Endothelial cell of umbilical vein (primary cell): ENCODE data around the gene ANGEL1. TPM values are rescaled to one million over a fixed set of nuclear protein-coding genes. Genes with fewer than 3 reads are reported as not detected.

ENCODE experiments used
- BruUV-seq: library from RNA; stranded (reverse); fragments of 400-500 nt; replicated peaks from 2 replicates; lab custom pipeline; 2021; lab: Mats Ljungman, UMichigan
- CTCF ChIA-PET: fragments of 300-600, 350-600 bp; sonication (Branson Sonifier 250); formaldehyde crosslinking; loops from one replicate; lab custom pipeline; 2021; ENCODE audit warnings: antibody characterized with exemption, inconsistent platforms; lab: Charles Lee
- POLR2A ChIA-PET: fragments of 300-600, 350-600 bp; sonication (Branson Sonifier 250); formaldehyde crosslinking; loops from one replicate; lab custom pipeline; 2021; ENCODE audit warnings: antibody characterized with exemption, inconsistent platforms; lab: Charles Lee
- DNase-seq: peaks from one replicate; pipeline ENCODE4 v3.0.0-alpha.2; 2011; ENCODE audit warnings: low read depth, low spot score
- FAIRE-seq: peaks from 2 replicates; lab custom pipeline; 2011; peaks lifted over from hg19 to GRCh38; lab: Jason Lieb, UNC
- H2AFZ ChIP-seq: 2 replicates; pipeline ENCODE4 v1.6.0; 2012; ENCODE audit warnings: low read depth, low read length, control low read depth, inconsistent platforms
- H3K27ac ChIP-seq: 2 replicates; pipeline ENCODE4 v1.5.1; 2011; ENCODE audit warnings: low read depth, mild to moderate bottlenecking, control low read depth, low read length, moderate library complexity; ENCODE audit not compliant: insufficient read depth
- H3K27me3 ChIP-seq, 2 experiments: 2 replicates each; pipeline versions ENCODE4 v1.6.0 to v1.6.1; 2011; ENCODE audit warnings: low read length in 2 of 2, mixed read lengths in 1 of 2; ENCODE audit not compliant: control insufficient read depth in 2 of 2, insufficient read depth in 2 of 2
- H3K36me3 ChIP-seq, 2 experiments: 2 replicates in 1 of 2; 3 replicates in 1 of 2; pipeline ENCODE4 v1.5.1; 2011; ENCODE audit warnings: low read length in 2 of 2, mild to moderate bottlenecking in 1 of 2, moderate library complexity in 1 of 2; ENCODE audit not compliant: control insufficient read depth in 2 of 2, insufficient read depth in 2 of 2; ENCODE audit errors: extremely low read depth in 1 of 2
- H3K4me1 ChIP-seq: 3 replicates; pipeline ENCODE4 v1.5.1; 2011; ENCODE audit warnings: mild to moderate bottlenecking, low read length; ENCODE audit not compliant: control insufficient read depth, insufficient read depth; ENCODE audit errors: extremely low read depth
- H3K4me2 ChIP-seq: 2 replicates; pipeline ENCODE4 v1.6.1; 2011; ENCODE audit warnings: low read length, control low read depth, mixed read lengths; ENCODE audit not compliant: insufficient read depth
- H3K4me3 ChIP-seq, 3 experiments: fragments of 200-600 bp in 1 of 3; sonication (generic), shearing (Covaris generic) in 1 of 3; replicated peaks in 1 of 3; 2 replicates each; pipeline ENCODE4 v1.5.1; 2011 to 2016; ENCODE audit warnings: control low read depth in 3 of 3, low read length in 3 of 3, mild to moderate bottlenecking in 2 of 3, inconsistent platforms in 1 of 3, low read depth in 1 of 3, moderate library complexity in 1 of 3; ENCODE audit not compliant: insufficient read depth in 1 of 3
- H3K79me2 ChIP-seq: 2 replicates; pipeline ENCODE4 v1.6.0; 2012; ENCODE audit warnings: low read length, inconsistent platforms; ENCODE audit not compliant: control insufficient read depth, insufficient read depth
- H3K9ac ChIP-seq: replicated peaks from 2 replicates; pipeline ENCODE3; 2011; ENCODE audit warnings: low read length, control low read depth; ENCODE audit not compliant: insufficient read depth; ENCODE audit errors: extremely low read depth
- H3K9me1 ChIP-seq: replicated peaks from 3 replicates; pipeline ENCODE4 v1.6.0; 2011; ENCODE audit warnings: mild to moderate bottlenecking, low read length; ENCODE audit not compliant: control insufficient read depth, insufficient read depth; ENCODE audit errors: extremely low read depth
- H3K9me3 ChIP-seq: replicated peaks from 2 replicates; pipeline ENCODE4 v1.5.1; 2012; ENCODE audit warnings: low read length, inconsistent platforms; ENCODE audit not compliant: control insufficient read depth, insufficient read depth
- H4K20me1 ChIP-seq: replicated peaks from 2 replicates; pipeline ENCODE3; 2011; ENCODE audit warnings: mild to moderate bottlenecking, low read length; ENCODE audit not compliant: control insufficient read depth, insufficient read depth; ENCODE audit errors: extremely low read depth
- CTCF ChIP-seq, 2 donors: IDR thresholded peaks; 1 replicate in 1 of 2; 2 replicates in 1 of 2; pipeline ENCODE4 v1.5.1; 2011; ENCODE audit warnings: low read length in 2 of 2, mild to moderate bottlenecking in 2 of 2, moderate library complexity in 2 of 2, control low read depth in 1 of 2, inconsistent platforms in 1 of 2, low read depth in 1 of 2; ENCODE audit not compliant: insufficient read depth in 1 of 2; ENCODE audit errors: extremely low read depth in 1 of 2
- EZH2 ChIP-seq: IDR thresholded peaks from 2 replicates; pipeline ENCODE4 v1.6.1; 2012; ENCODE audit warnings: borderline replicate concordance, low read depth, mild to moderate bottlenecking, moderate library complexity, low read length, inconsistent platforms; ENCODE audit not compliant: severe bottlenecking
- FOS ChIP-seq: IDR thresholded peaks from 2 replicates; pipeline ENCODE4 v1.6.1; 2011; ENCODE audit warnings: mild to moderate bottlenecking, low read length, moderate library complexity, borderline replicate concordance; ENCODE audit not compliant: insufficient read depth
- GATA2 ChIP-seq: IDR thresholded peaks from 2 replicates; pipeline ENCODE4 v1.7.0; 2011; ENCODE audit warnings: low read depth, mild to moderate bottlenecking, moderate library complexity, mixed read lengths, low read length; ENCODE audit not compliant: insufficient read length, insufficient read depth
- JUN ChIP-seq: IDR thresholded peaks from 2 replicates; pipeline ENCODE4 v1.6.1; 2011; ENCODE audit warnings: borderline replicate concordance, low read depth; ENCODE audit not compliant: insufficient read length, insufficient read depth
- MAX ChIP-seq: IDR thresholded peaks from 2 replicates; pipeline ENCODE4 v1.6.1; 2011; ENCODE audit not compliant: insufficient read depth, insufficient read length
- MYC ChIP-seq: IDR thresholded peaks from one replicate; pipeline ENCODE4 v1.6.1; 2011; ENCODE audit warnings: mild to moderate bottlenecking, low read depth, low read length
- POLR2A ChIP-seq: IDR thresholded peaks from 2 replicates; pipeline ENCODE4 v1.6.1; 2012; ENCODE audit warnings: low read depth, mild to moderate bottlenecking, control low read depth, low read length
- POLR2AphosphoS5 ChIP-seq: IDR thresholded peaks from 2 replicates; pipeline ENCODE4 v1.6.1; 2012; ENCODE audit warnings: low read depth, mild to moderate bottlenecking, control low read depth, low read length, moderate library complexity; ENCODE audit not compliant: insufficient read depth
- dilution Hi-C: fragments of 300-500 bp; cut with MboI; formaldehyde crosslinking; loops from one replicate; pipeline ENCODE4 v1.15.0; 2019; ENCODE audit warnings: low sequenced_read_pairs; ENCODE audit not compliant: extremely low pct_ligation_motif_present
- intact Hi-C: fragments of 100-400 bp; cut with micrococcal nuclease; formaldehyde crosslinking; loops from one replicate; pipeline ENCODE4 v1.10.0; 2022
- polyA plus RNA-seq, 4 experiments: library from polyadenylated mRNA; depleted of rRNA in 3 of 4; stranded (reverse) in 3 of 4; unstranded in 1 of 4; fragments of >200 nt; gene quantifications; 2 replicates each; pipeline versions ENCODE4 v1.2.1 to v1.2.3, GENCODE V29; 2011 to 2012; ENCODE audit warnings: missing spikeins in 1 of 4
- total RNA-seq: library from RNA; stranded (reverse); gene quantifications from 2 replicates; pipeline ENCODE4 v1.2.3, GENCODE V29; 2021

Gene ANGEL1
- total and polyA plus RNA-seq, 2 donors (not counting 3 experiments of a cell fraction or from before 2014, with no cell fraction given): 14.8 to 22.0 TPM

GRCh38 chr14:76830556-76830955 is 17.9 kb upstream of the ANGEL1 start:
- H3K4me3 ChIP-seq: no peak overlapping the region
- H3K27me3 ChIP-seq: peaks cover 0 to 3% of the 10 kb centered on the region in 2 experiments
- no peak for TF ChIP-seq CTCF (IDR thresholded peaks at IDR 0.05; ENCODE audit: extremely low read depth in 1 of 2, insufficient read depth in 1 of 2, low read depth in 1 of 2, low read length in 2 of 2)
- no peak for TF ChIP-seq FOS
- H3K4me1 ChIP-seq: no peaks in the 10 kb centered on the region
- no peaks in the 10 kb centered on the region for H4K20me1 ChIP-seq
- no peaks in the 10 kb centered on the region for H3K36me3 ChIP-seq
- intact Hi-C loops (no loop called here), dilution Hi-C loops (no loop called here)
- H3K79me2 ChIP-seq: no peaks in the 10 kb centered on the region
- H3K9ac ChIP-seq: no peak overlapping the region
- no peak for FAIRE-seq
- ChIA-PET POLR2A (no interaction called here), CTCF (no interaction called here)
- no peaks in the 10 kb centered on the region for H3K9me1 ChIP-seq
- no TSS peak for BruUV-seq
- no peak overlapping the region for H2AFZ ChIP-seq
- H3K27ac ChIP-seq: no peak overlapping the region
- no peaks in the 10 kb centered on the region for H3K9me3 ChIP-seq
- no peak overlapping the region for H3K4me2 ChIP-seq
- no peak for DNase-seq

GRCh38 chr14:76829650-76830421 is 17.2 kb upstream of the ANGEL1 start:
- DNase-seq: no peak
- no peak for FAIRE-seq
- Histone ChIP-seq H3K79me2 (no peaks in the 10 kb centered on the region), H3K9me3 (no peaks in the 10 kb centered on the region), H3K9ac (no peak overlapping the region), H3K27ac (no peak overlapping the region), H3K27me3 (peaks cover 0 to 3% of the 10 kb centered on the region in 2 experiments), H3K4me3 (no peak overlapping the region), H4K20me1 (no peaks in the 10 kb centered on the region), H2AFZ (no peak overlapping the region), H3K9me1 (no peaks in the 10 kb centered on the region), H3K4me2 (no peak overlapping the region), H3K36me3 (no peaks in the 10 kb centered on the region), H3K4me1 (no peaks in the 10 kb centered on the region)
- CTCF ChIA-PET: no interaction called here
- TF ChIP-seq FOS (no peak), POLR2A (no peak), CTCF (IDR thresholded peaks at IDR 0.05; ENCODE audit: extremely low read depth in 1 of 2, insufficient read depth in 1 of 2, low read depth in 1 of 2, low read length in 2 of 2) (no peak), POLR2AphosphoS5 (no peak), MYC (no peak), MAX (no peak), JUN (no peak), EZH2 (no peak), GATA2 (no peak)
- BruUV-seq: no TSS peak
- intact Hi-C loops: no loop called here
- POLR2A ChIA-PET: no interaction called here
- dilution Hi-C loops: no loop called here
